ENCODE results near the gene SPTLC2. TPM values are rescaled to one million over a fixed set of nuclear protein-coding genes. Genes with fewer than 3 reads are reported as not detected.
"Not testable (repeated sequence)": the region's sequence is repeated elsewhere in the genome, so short reads cannot be mapped to it uniquely, and the experiment has no call there.

Gene SPTLC2
- total RNA-seq, 4 donors from 2014 or later = 23.5 to 73.6 (median 52.3) TPM

DNA sequence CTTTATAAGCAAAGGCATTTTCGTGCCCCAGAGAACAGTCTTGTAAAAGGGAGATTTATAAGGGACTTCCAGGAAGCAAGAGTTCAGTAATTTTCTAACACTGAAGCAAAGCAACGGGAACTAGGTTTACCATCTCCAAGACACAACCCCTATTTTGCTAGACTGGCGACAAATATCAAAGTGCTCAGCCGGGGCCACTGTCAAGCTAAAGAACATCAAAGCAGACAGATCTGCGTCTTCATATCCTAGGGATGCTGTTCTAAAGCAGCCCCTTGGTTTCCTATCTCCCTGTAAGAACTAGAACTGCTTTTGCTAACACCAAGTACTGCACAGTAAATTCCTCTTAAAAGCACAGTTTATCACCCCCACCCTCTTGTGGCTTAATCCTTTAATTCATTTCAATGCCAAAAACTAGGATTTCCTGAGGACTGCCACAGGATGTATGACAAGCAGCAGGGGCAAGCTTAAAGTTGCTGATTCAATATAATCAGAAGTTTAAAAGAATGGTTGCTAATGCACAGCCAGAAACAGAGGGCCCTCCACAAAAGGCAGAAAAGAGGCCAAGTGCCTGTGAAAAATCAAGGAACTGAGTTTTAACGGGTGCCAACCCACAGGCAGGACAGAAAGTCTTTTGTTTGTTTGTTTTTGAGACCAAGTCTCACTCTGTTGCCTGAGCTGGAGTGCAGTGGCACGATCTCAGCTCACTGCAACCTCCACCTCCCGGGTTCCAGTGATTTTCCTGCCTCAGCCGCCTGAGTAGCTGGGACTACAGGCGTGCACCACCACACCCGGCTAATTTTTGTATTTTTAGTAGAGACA, 73.8 kb downstream of the SPTLC2 start:
- DNase-seq (ENCODE audit: low spot score) (no peak), ATAC-seq (ENCODE audit: low FRiP score) (no peak)
- TF ChIP-seq CTCF (IDR thresholded peaks at IDR 0.05) = no peak

GRCh38 chr14:77541905-77542304, 74.5 kb downstream of the SPTLC2 start:
- TF ChIP-seq CTCF (IDR thresholded peaks at IDR 0.05) = no peak
- DNase-seq (ENCODE audit: low spot score) (no peak), ATAC-seq (ENCODE audit: low FRiP score) (no peak)

DNA sequence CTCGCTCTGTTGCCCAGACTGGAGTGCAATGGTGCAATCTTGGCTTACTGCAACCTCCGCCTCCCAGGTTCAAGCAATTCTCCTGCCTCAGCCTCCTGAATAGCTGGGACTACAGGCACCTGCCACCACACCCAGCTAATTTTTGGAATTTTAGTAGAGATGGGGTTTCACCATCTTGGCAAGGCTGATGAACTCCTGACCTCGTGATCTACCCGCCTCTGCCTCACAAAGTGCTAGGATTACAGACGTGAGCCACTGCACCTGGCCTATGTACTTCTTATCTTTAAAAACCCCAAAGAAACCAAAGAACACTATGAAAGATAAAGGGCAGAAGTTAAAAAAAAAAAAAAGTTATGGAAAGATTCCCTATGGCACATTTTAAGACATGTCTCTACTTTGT, 79.5 kb downstream of the SPTLC2 start:
- ATAC-seq (ENCODE audit: low FRiP score); DNase-seq (ENCODE audit: low spot score): not testable (repeated sequence)

- no peak for TF ChIP-seq CTCF (IDR thresholded peaks at IDR 0.05)
- DNase-seq (ENCODE audit: low spot score) (no peak), ATAC-seq (ENCODE audit: low FRiP score) (no peak)
Observed at GRCh38 chr14:77531071-77531470, 85.4 kb downstream of the SPTLC2 start.

DNA sequence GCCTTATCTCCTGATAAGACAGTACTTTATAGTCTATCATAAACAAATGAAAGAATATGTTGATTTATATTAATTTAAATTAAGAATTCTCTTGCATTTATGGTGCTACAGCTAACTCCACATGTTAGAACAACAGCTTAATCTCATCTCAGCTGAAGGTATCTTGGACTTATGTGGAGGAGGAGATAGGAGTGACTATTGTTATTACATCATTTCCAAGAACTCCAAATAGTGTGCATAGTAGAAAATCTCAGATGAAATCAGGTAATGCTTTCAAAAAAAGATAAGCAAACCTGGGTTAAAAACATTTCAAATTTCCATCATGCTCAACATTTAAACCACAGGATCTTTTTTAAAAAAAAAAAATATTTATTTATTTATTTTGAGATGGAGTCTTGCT, 86.5 kb downstream of the SPTLC2 start:
- TF ChIP-seq CTCF (IDR thresholded peaks at IDR 0.05) = no peak
- ATAC-seq (ENCODE audit: low FRiP score) = no peak
- no peak for DNase-seq (ENCODE audit: low spot score)

DNA sequence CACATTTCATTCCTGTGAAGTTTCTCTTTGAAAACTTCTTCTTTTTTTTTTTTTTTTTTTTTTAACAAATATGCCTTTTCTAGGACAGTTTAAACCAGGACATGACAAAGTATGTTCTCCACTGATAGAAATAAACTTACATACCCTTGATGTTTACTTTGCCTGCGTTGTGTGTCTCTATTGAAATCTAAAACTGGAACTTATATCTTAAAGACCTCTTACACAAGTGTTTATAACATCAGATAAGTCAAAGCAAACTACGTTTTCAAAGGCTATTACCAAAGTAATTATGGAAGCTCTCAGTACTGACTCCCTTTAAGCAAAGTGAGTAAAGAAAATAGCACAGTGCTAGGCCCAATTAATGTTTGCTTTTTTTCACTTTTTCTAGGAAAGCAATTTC, 87.2 kb downstream of the SPTLC2 start:
- no peak for DNase-seq (ENCODE audit: low spot score)
- ATAC-seq (ENCODE audit: low FRiP score) = no peak
- no peak for TF ChIP-seq CTCF (IDR thresholded peaks at IDR 0.05)

GRCh38 chr14:77528701-77529100, 87.7 kb downstream of the SPTLC2 start:
- DNase-seq (ENCODE audit: low spot score); ATAC-seq (ENCODE audit: low FRiP score): not testable (repeated sequence)

GRCh38 chr14:77526266-77526665, 90.2 kb downstream of the SPTLC2 start:
- TF ChIP-seq CTCF (IDR thresholded peaks at IDR 0.05) = no peak
- DNase-seq (ENCODE audit: low spot score) (no peak), ATAC-seq (ENCODE audit: low FRiP score) (no peak)

Measured in omental fat pad (tissue), 4 donors.